C4-2B (cell line): ENCODE results near the gene CHST9.

Experiments
- H3K27ac ChIP-seq: fragments of 450-650 bp; 2 replicates; pipeline ENCODE4 v1.5.1; 2017
- CTCF ChIP-seq: fragments of 450-650 bp; conservative IDR thresholded peaks from 2 replicates; pipeline ENCODE4 v1.5.1; 2017; ENCODE audit warnings: mild to moderate bottlenecking
- ZFX ChIP-seq: fragments of 450-650 bp; IDR thresholded peaks from 2 replicates; pipeline ENCODE4 v1.6.1; 2017

The CHST9 gene

GRCh38 chr18:27118973-27119372 is 66.1 kb downstream of the CHST9 start:
- H3K27ac ChIP-seq, result no peak overlapping the region
- no peak for TF ChIP-seq CTCF

GRCh38 chr18:27114842-27115241 is 70.3 kb downstream of the CHST9 start:
- TF ChIP-seq CTCF (no peak), ZFX (no peak)

GRCh38 chr18:27113358-27113757 is 71.8 kb downstream of the CHST9 start:
- no peak overlapping the region for H3K27ac ChIP-seq
- no peak for TF ChIP-seq CTCF
- no peak for TF ChIP-seq ZFX

More at GRCh38 chr18:27114842-27115241, 70.3 kb downstream of the CHST9 start:
- no peak overlapping the region for H3K27ac ChIP-seq

- TF ChIP-seq ZFX (no peak), CTCF (no peak)
- no peak overlapping the region for H3K27ac ChIP-seq
Measured at GRCh38 chr18:27110319-27110718, 74.8 kb downstream of the CHST9 start.

- no peak for TF ChIP-seq ZFX
- TF ChIP-seq CTCF, result no peak
- H3K27ac ChIP-seq, result no peak overlapping the region
Measured at GRCh38 chr18:27109451-27109850, 75.7 kb downstream of the CHST9 start.

- TF ChIP-seq CTCF (no peak), ZFX (no peak)
- H3K27ac ChIP-seq, result no peak overlapping the region
Measured at GRCh38 chr18:27108842-27109241, 76.3 kb downstream of the CHST9 start.

GRCh38 chr18:27104743-27105142 is 80.4 kb downstream of the CHST9 start:
- no peak overlapping the region for H3K27ac ChIP-seq
- TF ChIP-seq ZFX (no peak), CTCF (no peak)
